H1 (cell line): ENCODE data around the gene DNAJB8. TPM values are rescaled to one million over a fixed set of nuclear protein-coding genes. Genes with fewer than 3 reads are reported as not detected.

ENCODE experiments used
- CHD1 ChIP-seq: IDR thresholded peaks from 2 replicates; pipeline ENCODE4 v1.6.1; 2012; ENCODE audit warnings: low read depth, low read length, improper control_type of control experiment
- CHD2 ChIP-seq: IDR thresholded peaks from 2 replicates; pipeline ENCODE4 v1.6.1; 2012; ENCODE audit warnings: low read length, improper control_type of control experiment
- RFX5 ChIP-seq: IDR thresholded peaks from 2 replicates; pipeline ENCODE4 v1.6.1; 2011; ENCODE audit warnings: low read depth, low read length, improper control_type of control experiment, borderline replicate concordance
- TBP ChIP-seq: IDR thresholded peaks from 2 replicates; pipeline ENCODE4 v1.6.1; 2011; ENCODE audit warnings: low read depth, low read length, improper control_type of control experiment
- TCF12 ChIP-seq: IDR thresholded peaks from 2 replicates; pipeline ENCODE4 v1.6.1; 2011; ENCODE audit warnings: low read depth, mild to moderate bottlenecking, low read length
- ZNF274 ChIP-seq: IDR thresholded peaks from 2 replicates; pipeline ENCODE4 v1.7.0; 2012; ENCODE audit warnings: low read length, borderline replicate concordance; ENCODE audit errors: extremely low read depth
- polyA plus RNA-seq, 7 experiments: library from polyadenylated mRNA; depleted of rRNA in 3 of 7; stranded (reverse) in 5 of 7; unstranded in 2 of 7; fragments of >200 nt in 5 of 7; fragments of 200-250 nt in 2 of 7; gene quantifications; 1 replicate in 5 of 7; 2 replicates in 1 of 7; 4 replicates in 1 of 7; pipeline versions ENCODE4 v1.2.1 to v1.2.3, GENCODE V29; 2011 to 2013; ENCODE audit warnings: missing spikeins in 2 of 7, mixed read lengths in 2 of 7
- total RNA-seq: library from RNA; stranded (reverse); fragmentation: NEBNext Ultra II Directional; extraction: Animal tissue kit (Norgen Biotek cat#: 25700); gene quantifications from 2 replicates; pipeline ENCODE4 v1.2.1, GENCODE V29; 2021
- TF ChIP-seq, protein P1 (sequence below): fragments of 300-600 bp; sonication (generic); IDR thresholded peaks from 2 replicates; pipeline ENCODE4 v1.7.1; 2012; ENCODE audit warnings: low read length, moderate library complexity, mild to moderate bottlenecking, inconsistent platforms; ENCODE audit not compliant: insufficient replicate concordance

DNAJB8 gene
- total and polyA plus RNA-seq, 2 of the 8 experiments (the other 6 are each of a cell fraction or from before 2014, with no cell fraction given) = not detected

DNA sequence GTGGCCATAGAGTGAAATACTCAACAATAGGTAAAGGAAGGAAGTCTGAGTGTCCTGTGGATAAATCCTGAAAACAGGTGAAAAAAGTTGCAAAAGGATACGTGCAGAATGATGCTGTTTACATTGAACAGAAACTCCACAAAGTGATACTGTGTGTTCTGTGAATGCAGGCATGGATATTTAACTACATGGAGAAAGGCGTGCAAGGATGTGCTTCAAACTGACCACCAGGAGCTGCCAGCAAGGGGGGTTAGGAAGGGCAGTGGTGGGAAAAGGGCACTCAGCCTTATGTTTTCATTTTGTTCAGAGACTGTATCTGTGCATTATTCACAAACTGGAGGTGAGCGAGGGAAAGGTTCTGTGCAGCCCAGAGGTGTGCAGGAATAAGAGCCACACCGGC, 47.4 kb downstream of the DNAJB8 start (continued):
- TF ChIP-seq, protein P1, sequence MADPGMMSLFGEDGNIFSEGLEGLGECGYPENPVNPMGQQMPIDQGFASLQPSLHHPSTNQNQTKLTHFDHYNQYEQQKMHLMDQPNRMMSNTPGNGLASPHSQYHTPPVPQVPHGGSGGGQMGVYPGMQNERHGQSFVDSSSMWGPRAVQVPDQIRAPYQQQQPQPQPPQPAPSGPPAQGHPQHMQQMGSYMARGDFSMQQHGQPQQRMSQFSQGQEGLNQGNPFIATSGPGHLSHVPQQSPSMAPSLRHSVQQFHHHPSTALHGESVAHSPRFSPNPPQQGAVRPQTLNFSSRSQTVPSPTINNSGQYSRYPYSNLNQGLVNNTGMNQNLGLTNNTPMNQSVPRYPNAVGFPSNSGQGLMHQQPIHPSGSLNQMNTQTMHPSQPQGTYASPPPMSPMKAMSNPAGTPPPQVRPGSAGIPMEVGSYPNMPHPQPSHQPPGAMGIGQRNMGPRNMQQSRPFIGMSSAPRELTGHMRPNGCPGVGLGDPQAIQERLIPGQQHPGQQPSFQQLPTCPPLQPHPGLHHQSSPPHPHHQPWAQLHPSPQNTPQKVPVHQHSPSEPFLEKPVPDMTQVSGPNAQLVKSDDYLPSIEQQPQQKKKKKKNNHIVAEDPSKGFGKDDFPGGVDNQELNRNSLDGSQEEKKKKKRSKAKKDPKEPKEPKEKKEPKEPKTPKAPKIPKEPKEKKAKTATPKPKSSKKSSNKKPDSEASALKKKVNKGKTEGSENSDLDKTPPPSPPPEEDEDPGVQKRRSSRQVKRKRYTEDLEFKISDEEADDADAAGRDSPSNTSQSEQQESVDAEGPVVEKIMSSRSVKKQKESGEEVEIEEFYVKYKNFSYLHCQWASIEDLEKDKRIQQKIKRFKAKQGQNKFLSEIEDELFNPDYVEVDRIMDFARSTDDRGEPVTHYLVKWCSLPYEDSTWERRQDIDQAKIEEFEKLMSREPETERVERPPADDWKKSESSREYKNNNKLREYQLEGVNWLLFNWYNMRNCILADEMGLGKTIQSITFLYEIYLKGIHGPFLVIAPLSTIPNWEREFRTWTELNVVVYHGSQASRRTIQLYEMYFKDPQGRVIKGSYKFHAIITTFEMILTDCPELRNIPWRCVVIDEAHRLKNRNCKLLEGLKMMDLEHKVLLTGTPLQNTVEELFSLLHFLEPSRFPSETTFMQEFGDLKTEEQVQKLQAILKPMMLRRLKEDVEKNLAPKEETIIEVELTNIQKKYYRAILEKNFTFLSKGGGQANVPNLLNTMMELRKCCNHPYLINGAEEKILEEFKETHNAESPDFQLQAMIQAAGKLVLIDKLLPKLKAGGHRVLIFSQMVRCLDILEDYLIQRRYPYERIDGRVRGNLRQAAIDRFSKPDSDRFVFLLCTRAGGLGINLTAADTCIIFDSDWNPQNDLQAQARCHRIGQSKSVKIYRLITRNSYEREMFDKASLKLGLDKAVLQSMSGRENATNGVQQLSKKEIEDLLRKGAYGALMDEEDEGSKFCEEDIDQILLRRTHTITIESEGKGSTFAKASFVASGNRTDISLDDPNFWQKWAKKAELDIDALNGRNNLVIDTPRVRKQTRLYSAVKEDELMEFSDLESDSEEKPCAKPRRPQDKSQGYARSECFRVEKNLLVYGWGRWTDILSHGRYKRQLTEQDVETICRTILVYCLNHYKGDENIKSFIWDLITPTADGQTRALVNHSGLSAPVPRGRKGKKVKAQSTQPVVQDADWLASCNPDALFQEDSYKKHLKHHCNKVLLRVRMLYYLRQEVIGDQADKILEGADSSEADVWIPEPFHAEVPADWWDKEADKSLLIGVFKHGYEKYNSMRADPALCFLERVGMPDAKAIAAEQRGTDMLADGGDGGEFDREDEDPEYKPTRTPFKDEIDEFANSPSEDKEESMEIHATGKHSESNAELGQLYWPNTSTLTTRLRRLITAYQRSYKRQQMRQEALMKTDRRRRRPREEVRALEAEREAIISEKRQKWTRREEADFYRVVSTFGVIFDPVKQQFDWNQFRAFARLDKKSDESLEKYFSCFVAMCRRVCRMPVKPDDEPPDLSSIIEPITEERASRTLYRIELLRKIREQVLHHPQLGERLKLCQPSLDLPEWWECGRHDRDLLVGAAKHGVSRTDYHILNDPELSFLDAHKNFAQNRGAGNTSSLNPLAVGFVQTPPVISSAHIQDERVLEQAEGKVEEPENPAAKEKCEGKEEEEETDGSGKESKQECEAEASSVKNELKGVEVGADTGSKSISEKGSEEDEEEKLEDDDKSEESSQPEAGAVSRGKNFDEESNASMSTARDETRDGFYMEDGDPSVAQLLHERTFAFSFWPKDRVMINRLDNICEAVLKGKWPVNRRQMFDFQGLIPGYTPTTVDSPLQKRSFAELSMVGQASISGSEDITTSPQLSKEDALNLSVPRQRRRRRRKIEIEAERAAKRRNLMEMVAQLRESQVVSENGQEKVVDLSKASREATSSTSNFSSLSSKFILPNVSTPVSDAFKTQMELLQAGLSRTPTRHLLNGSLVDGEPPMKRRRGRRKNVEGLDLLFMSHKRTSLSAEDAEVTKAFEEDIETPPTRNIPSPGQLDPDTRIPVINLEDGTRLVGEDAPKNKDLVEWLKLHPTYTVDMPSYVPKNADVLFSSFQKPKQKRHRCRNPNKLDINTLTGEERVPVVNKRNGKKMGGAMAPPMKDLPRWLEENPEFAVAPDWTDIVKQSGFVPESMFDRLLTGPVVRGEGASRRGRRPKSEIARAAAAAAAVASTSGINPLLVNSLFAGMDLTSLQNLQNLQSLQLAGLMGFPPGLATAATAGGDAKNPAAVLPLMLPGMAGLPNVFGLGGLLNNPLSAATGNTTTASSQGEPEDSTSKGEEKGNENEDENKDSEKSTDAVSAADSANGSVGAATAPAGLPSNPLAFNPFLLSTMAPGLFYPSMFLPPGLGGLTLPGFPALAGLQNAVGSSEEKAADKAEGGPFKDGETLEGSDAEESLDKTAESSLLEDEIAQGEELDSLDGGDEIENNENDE = no peak
- TF ChIP-seq CHD2 (no peak), CHD1 (no peak), TBP (no peak), TCF12 (no peak), RFX5 (no peak), ZNF274 (no peak)
